SH-SY5Y (cell line): ENCODE data around the gene SMAD5.

Source experiments
- GATA2 ChIP-seq: IDR thresholded peaks from 2 replicates; pipeline ENCODE4 v1.6.1; 2011; ENCODE audit warnings: mild to moderate bottlenecking, low read depth, low read length
- GATA3 ChIP-seq: IDR thresholded peaks from 2 replicates; pipeline ENCODE4 v1.6.1; 2011; ENCODE audit warnings: low read depth, mild to moderate bottlenecking, low read length, moderate library complexity

- no peak for TF ChIP-seq GATA2
- no peak for TF ChIP-seq GATA3
Measured at GRCh38 chr5:136089791-136090190, 42.9 kb upstream of the SMAD5 start.
